HepG2 (cell line): ENCODE measurements around the gene CDC26. TPM values are rescaled to one million over a fixed set of nuclear protein-coding genes. Genes with fewer than 3 reads are reported as not detected.

Source experiments
- CCAR2 ChIP-seq: fragments of 200-400 bp; formaldehyde crosslinking; optimal IDR thresholded peaks from 2 replicates; pipeline ENCODE3; 2018; ENCODE audit warnings: low read depth, mild to moderate bottlenecking, low read length, moderate library complexity
- FOSL2 ChIP-seq: sonication (generic); formaldehyde crosslinking; IDR thresholded peaks from 2 replicates; pipeline ENCODE4 v1.4.0; 2020; ENCODE audit warnings: missing genetic modification reagents
- GATA4 ChIP-seq: sonication (generic); IDR thresholded peaks from 2 replicates; pipeline ENCODE4 v1.6.1; 2016; ENCODE audit warnings: antibody characterized with exemption, low read depth, borderline replicate concordance
- GFI1 ChIP-seq: sonication (generic); formaldehyde crosslinking; IDR thresholded peaks from 2 replicates; pipeline ENCODE4 v1.5.0; 2020; ENCODE audit warnings: missing genetic modification reagents, mild to moderate bottlenecking, borderline replicate concordance
- GZF1 ChIP-seq: sonication (generic); formaldehyde crosslinking; IDR thresholded peaks from 2 replicates; pipeline ENCODE4 v1.5.1; 2020; ENCODE audit warnings: mild to moderate bottlenecking, missing genetic modification reagents
- KLF6 ChIP-seq: IDR thresholded peaks from 2 replicates; pipeline ENCODE4 v1.8.0; 2016; ENCODE audit warnings: missing biosample characterization, missing genetic modification reagents
- NCOA2 ChIP-seq: sonication (generic); formaldehyde crosslinking; IDR thresholded peaks from 2 replicates; pipeline ENCODE4 v1.8.0; 2022; ENCODE audit warnings: inconsistent platforms
- NFYC ChIP-seq: IDR thresholded peaks from 2 replicates; pipeline ENCODE4 v1.6.1; 2016; ENCODE audit warnings: missing genetic modification reagents, missing compliant biosample characterization
- NR2C2 ChIP-seq: sonication (generic); formaldehyde crosslinking; IDR thresholded peaks from 2 replicates; pipeline ENCODE4 v1.4.0; 2020; ENCODE audit warnings: missing genetic modification reagents, mild to moderate bottlenecking, moderate library complexity, borderline replicate concordance
- SRSF9 ChIP-seq: fragments of 200-400 bp; formaldehyde crosslinking; IDR thresholded peaks from 2 replicates; pipeline ENCODE4 v1.6.1; 2018; ENCODE audit warnings: borderline replicate concordance, mild to moderate bottlenecking, low read depth, low read length; ENCODE audit not compliant: insufficient read depth, poor library complexity, severe bottlenecking
- ZNF274 ChIP-seq: sonication (generic); formaldehyde crosslinking; IDR thresholded peaks from 2 replicates; pipeline ENCODE4 v1.5.1; 2020; ENCODE audit warnings: mild to moderate bottlenecking, missing genetic modification reagents
- ZNF33B ChIP-seq: sonication (generic); formaldehyde crosslinking; IDR thresholded peaks from 2 replicates; pipeline ENCODE4 v1.5.1; 2020; ENCODE audit warnings: mild to moderate bottlenecking, missing genetic modification reagents
- ZNF362 ChIP-seq: sonication (generic); formaldehyde crosslinking; IDR thresholded peaks from 2 replicates; pipeline ENCODE4 v1.4.0; 2020; ENCODE audit warnings: missing genetic modification reagents, mild to moderate bottlenecking, borderline replicate concordance
- ZNF383 ChIP-seq: sonication (generic); formaldehyde crosslinking; IDR thresholded peaks from 2 replicates; pipeline ENCODE4 v1.4.0; 2020; ENCODE audit warnings: missing genetic modification reagents, mild to moderate bottlenecking, borderline replicate concordance
- ZNF441 ChIP-seq: sonication (generic); formaldehyde crosslinking; IDR thresholded peaks from 2 replicates; pipeline ENCODE4 v1.7.0; 2021; ENCODE audit warnings: missing genetic modification reagents, borderline replicate concordance
- ZNF564 ChIP-seq: sonication (generic); formaldehyde crosslinking; IDR thresholded peaks from 2 replicates; pipeline ENCODE4 v1.8.1; 2023; ENCODE audit warnings: mild to moderate bottlenecking, missing genetic modification reagents
- ZNF674 ChIP-seq: sonication (generic); formaldehyde crosslinking; IDR thresholded peaks from 2 replicates; pipeline ENCODE4 v1.5.0; 2020; ENCODE audit warnings: low read depth, mild to moderate bottlenecking, missing genetic modification reagents
- ZNF749 ChIP-seq: sonication (generic); formaldehyde crosslinking; IDR thresholded peaks from 2 replicates; pipeline ENCODE4 v1.8.0; 2022; ENCODE audit warnings: mild to moderate bottlenecking, missing genetic modification reagents, moderate library complexity, borderline replicate concordance
- ZSCAN20 ChIP-seq: sonication (generic); formaldehyde crosslinking; IDR thresholded peaks from 2 replicates; pipeline ENCODE4 v1.4.0; 2020; ENCODE audit warnings: missing genetic modification reagents, mild to moderate bottlenecking, borderline replicate concordance
- ZUFSP ChIP-seq: sonication (generic); formaldehyde crosslinking; IDR thresholded peaks from 2 replicates; pipeline ENCODE4 v1.9.0; 2021; ENCODE audit warnings: missing genetic modification reagents, mild to moderate bottlenecking, borderline replicate concordance
- polyA plus RNA-seq, 8 experiments: library from polyadenylated mRNA; depleted of rRNA in 3 of 8; stranded (reverse) in 7 of 8; unstranded in 1 of 8; fragments of >200 nt; fragmentation: Illumina TruSeq in 4 of 8; extraction: Trizol in 4 of 8; gene quantifications; 2 replicates each; pipeline versions ENCODE4 v1.2.1 to v1.2.3, GENCODE V29; 2011 to 2016; ENCODE audit warnings: low read depth in 4 of 8, missing spikeins in 1 of 8, mixed read lengths in 1 of 8; ENCODE audit not compliant: insufficient read depth in 1 of 8
- total RNA-seq, 5 experiments: library from RNA; depleted of rRNA; stranded (reverse); fragments of >200 nt; fragmentation: Illumina TruSeq; extraction: Trizol; gene quantifications; 2 replicates each; pipeline ENCODE4 v1.2.3, GENCODE V29; 2016; ENCODE audit warnings: low read depth in 1 of 5
- TF ChIP-seq, protein P1 (sequence below), 2 experiments: sonication (generic) in 1 of 2; formaldehyde crosslinking in 1 of 2; IDR thresholded peaks; 2 replicates each; pipeline versions ENCODE4 v1.5.1 to v1.6.1; 2011 to 2020; ENCODE audit warnings: borderline replicate concordance in 1 of 2, low read depth in 1 of 2, low read length in 1 of 2, mild to moderate bottlenecking in 1 of 2, missing genetic modification reagents in 1 of 2, moderate library complexity in 1 of 2
- TF ChIP-seq, protein P2 (sequence below): sonication (generic); formaldehyde crosslinking; IDR thresholded peaks from 2 replicates; pipeline ENCODE4 v1.4.0; 2020; ENCODE audit warnings: missing genetic modification reagents

The CDC26 gene
- total and polyA plus RNA-seq, 2 of the 13 experiments (the other 11 are each of a cell fraction or from before 2014, with no cell fraction given): 26.6 to 57.9 TPM

GRCh38 chr9:113228130-113228665 is 47.2 kb downstream of the CDC26 start (continued):
- no peak for TF ChIP-seq ZNF33B
- no peak for TF ChIP-seq ZNF749
- no peak for TF ChIP-seq ZNF362 (CRISPR knock-in tag)
- no peak for TF ChIP-seq ZNF383 (CRISPR knock-in tag)
- no peak for TF ChIP-seq CCAR2
- no peak for TF ChIP-seq ZUFSP (CRISPR knock-in tag)
- TF ChIP-seq NFYC (CRISPR knock-in tag): no peak; the same call in 1 of the 2 replicates
- TF ChIP-seq SRSF9: no peak
- TF ChIP-seq ZNF274 (CRISPR knock-in tag): no peak
- peak; percentile 75 for TF ChIP-seq NCOA2 (CRISPR knock-in tag)
- 0 out of 2 replicates have a peak, but pooled peaks have one; percentile 7 for TF ChIP-seq FOSL2 (CRISPR knock-in tag)
- TF ChIP-seq GZF1 (CRISPR knock-in tag): no peak
- TF ChIP-seq KLF6 (CRISPR knock-in tag): 0 out of 2 replicates have a peak, but pooled peaks have one; percentile 66
- no peak for TF ChIP-seq ZNF674 (CRISPR knock-in tag)
- TF ChIP-seq GFI1 (CRISPR knock-in tag): 0 out of 2 replicates have a peak, but pooled peaks have one; percentile 52
- TF ChIP-seq, protein P1, sequence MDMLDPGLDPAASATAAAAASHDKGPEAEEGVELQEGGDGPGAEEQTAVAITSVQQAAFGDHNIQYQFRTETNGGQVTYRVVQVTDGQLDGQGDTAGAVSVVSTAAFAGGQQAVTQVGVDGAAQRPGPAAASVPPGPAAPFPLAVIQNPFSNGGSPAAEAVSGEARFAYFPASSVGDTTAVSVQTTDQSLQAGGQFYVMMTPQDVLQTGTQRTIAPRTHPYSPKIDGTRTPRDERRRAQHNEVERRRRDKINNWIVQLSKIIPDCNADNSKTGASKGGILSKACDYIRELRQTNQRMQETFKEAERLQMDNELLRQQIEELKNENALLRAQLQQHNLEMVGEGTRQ (IDR thresholded peaks at IDR 0.05; ENCODE audit: low read depth, low read length): peak; percentile 15; the same call in 1 of the 2 replicates
- TF ChIP-seq, protein P1 (CRISPR knock-in tag; IDR thresholded peaks at IDR 0.05; ENCODE audit: borderline replicate concordance): peak; percentile 57; the same call in 1 of the 2 replicates
- TF ChIP-seq ZNF441 (CRISPR knock-in tag): no peak; the same call in 1 of the 2 replicates
- TF ChIP-seq, protein P2, sequence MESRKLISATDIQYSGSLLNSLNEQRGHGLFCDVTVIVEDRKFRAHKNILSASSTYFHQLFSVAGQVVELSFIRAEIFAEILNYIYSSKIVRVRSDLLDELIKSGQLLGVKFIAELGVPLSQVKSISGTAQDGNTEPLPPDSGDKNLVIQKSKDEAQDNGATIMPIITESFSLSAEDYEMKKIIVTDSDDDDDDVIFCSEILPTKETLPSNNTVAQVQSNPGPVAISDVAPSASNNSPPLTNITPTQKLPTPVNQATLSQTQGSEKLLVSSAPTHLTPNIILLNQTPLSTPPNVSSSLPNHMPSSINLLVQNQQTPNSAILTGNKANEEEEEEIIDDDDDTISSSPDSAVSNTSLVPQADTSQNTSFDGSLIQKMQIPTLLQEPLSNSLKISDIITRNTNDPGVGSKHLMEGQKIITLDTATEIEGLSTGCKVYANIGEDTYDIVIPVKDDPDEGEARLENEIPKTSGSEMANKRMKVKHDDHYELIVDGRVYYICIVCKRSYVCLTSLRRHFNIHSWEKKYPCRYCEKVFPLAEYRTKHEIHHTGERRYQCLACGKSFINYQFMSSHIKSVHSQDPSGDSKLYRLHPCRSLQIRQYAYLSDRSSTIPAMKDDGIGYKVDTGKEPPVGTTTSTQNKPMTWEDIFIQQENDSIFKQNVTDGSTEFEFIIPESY (CRISPR knock-in tag): peak; percentile 99
- 0 out of 2 replicates have a peak, but pooled peaks have one; percentile 21 for TF ChIP-seq GATA4
- no peak for TF ChIP-seq NR2C2
- TF ChIP-seq ZSCAN20 (CRISPR knock-in tag): no peak
- TF ChIP-seq ZNF564 (CRISPR knock-in tag): no peak
